Stimulated activated naive B cell treated with anti-CD40 and anti-IgM and Interleukin-4, amounts not matched to agents 10 μg/mL and 1 μg/mL and 100 μg/mL, for 72 hours (primary cell): ENCODE results near the gene SERTAD1.
"Not testable (repeated sequence)": the region's sequence is repeated elsewhere in the genome, so short reads cannot be mapped to it uniquely, and the experiment has no call there.

ENCODE experiments used
- ATAC-seq, 2 donors: fragments of 150-1000 bp; cut with Tn5 transposase; replicated peaks; 2 replicates each; pipeline ENCODE4 v1.10.0; 2021; ENCODE audit warnings: moderate library complexity in 1 of 2
- DNase-seq: peaks from one replicate; pipeline ENCODE4 v3.0.0; 2021
- H3K27ac Mint-ChIP-seq: one replicate; pipeline ENCODE4 v1.8.0; 2022; ENCODE audit warnings: mild to moderate bottlenecking, mixed read lengths
- H3K27me3 Mint-ChIP-seq, 2 donors: one replicate each; pipeline ENCODE4 v1.8.0; 2022; ENCODE audit warnings: mixed read lengths in 2 of 2
- H3K36me3 Mint-ChIP-seq, 2 donors: one replicate each; pipeline ENCODE4 v1.8.0; 2022; ENCODE audit warnings: mixed read lengths in 2 of 2, mild to moderate bottlenecking in 1 of 2
- H3K4me1 Mint-ChIP-seq, 2 donors: one replicate each; pipeline ENCODE4 v1.8.0; 2022; ENCODE audit warnings: mixed read lengths in 2 of 2, mild to moderate bottlenecking in 1 of 2
- H3K4me3 Mint-ChIP-seq, 2 donors: one replicate each; pipeline ENCODE4 v1.8.0; 2022; ENCODE audit warnings: mild to moderate bottlenecking in 2 of 2, mixed read lengths in 2 of 2, moderate library complexity in 1 of 2
- H3K9me3 Mint-ChIP-seq, 2 donors: one replicate each; pipeline ENCODE4 v1.8.0; 2022; ENCODE audit warnings: mixed read lengths in 2 of 2, mild to moderate bottlenecking in 1 of 2

Gene SERTAD1

DNA sequence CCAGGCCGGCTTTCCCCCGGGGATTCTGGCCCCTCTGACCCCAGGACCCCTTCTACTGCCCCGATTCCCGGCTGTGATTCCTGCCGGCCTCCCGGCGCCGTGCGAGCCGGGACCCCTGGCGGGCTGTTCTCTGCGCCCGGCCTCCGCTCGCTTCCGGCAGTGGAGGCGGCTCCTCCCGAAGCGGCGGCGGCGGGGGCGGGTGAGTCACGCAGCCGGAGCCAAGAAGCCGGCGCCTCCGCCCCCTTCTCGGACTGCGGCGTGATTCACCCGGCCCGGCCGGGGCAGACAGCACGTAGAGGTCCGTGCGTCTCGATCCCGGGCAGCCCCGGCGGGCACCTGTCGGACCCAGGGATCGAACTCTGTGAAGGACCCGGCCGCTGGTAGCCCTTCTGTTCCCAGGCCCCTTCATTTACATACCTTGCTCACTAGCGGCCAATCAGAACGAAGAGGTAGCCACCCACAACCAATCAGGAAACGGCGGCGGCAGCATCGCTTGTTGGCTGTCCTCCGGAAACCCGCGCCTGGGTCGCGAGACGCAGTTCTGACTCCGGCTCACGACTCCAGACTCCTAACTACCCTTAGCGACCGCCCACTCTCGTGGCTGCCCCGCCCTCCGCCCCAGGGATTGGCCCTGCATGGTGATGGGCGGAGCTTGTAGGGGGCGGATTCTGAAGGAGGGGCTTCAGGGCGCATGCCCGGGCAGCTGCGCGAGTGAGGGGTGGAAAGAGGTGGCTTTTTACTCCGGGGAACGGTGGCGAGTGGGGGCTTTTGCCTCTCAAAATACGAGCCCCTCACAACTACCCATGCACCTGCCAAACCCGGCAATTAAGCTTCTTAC lies at the start of gene SERTAD1:
Gene SERTAD1 (minus strand): TSS at position 543 of the 838 bp plus-strand sequence. CDS start 2,446 bp downstream, outside the sequence.
- Mint-ChIP-seq H3K27me3 (no peaks in the 10 kb centered on the region), H3K4me1 (peaks cover 15 to 21% of the 10 kb centered on the region in 2 donors), H3K36me3 (peaks cover 6 to 7% of the 10 kb centered on the region in 2 donors), H3K9me3 (no peaks in the 10 kb centered on the region), H3K27ac (peak within 1 kb of the TSS; percentile 95), H3K4me3 (peak within 1 kb of the TSS; percentile 83 to 93)
- DNase-seq, result peak; percentile 100
- peak; percentile 89 to 91 for ATAC-seq

DNA sequence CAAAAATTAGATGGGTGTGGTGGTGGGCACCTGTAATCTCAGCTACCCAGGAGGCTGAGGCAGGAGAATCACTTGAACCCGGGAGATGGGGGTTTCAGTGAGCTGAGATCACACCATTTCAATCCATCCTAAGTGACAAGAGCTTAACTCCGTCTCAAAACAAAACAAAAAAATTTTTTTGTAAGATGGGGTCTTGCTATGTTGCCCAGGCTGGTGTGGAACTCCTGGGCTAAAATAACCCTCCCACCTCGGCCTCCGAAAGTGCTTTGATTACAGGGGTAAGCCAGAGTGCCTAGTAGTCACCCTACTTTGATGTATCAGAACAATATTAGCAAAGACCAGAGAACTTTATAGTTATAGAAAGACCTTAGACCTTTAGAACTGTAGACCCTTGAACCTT lies 48.9 kb upstream of the SERTAD1 start:
- no peaks in the 10 kb centered on the region for H3K4me1 Mint-ChIP-seq
- no peak overlapping the region for H3K27ac Mint-ChIP-seq
- DNase-seq (no peak), ATAC-seq (no peak)
- H3K9me3 Mint-ChIP-seq, result no peaks in the 10 kb centered on the region
- H3K4me3 Mint-ChIP-seq, result no peak overlapping the region
- no peaks in the 10 kb centered on the region for H3K36me3 Mint-ChIP-seq
- H3K27me3 Mint-ChIP-seq, result peaks cover 15 to 23% of the 10 kb centered on the region in 2 donors

DNA sequence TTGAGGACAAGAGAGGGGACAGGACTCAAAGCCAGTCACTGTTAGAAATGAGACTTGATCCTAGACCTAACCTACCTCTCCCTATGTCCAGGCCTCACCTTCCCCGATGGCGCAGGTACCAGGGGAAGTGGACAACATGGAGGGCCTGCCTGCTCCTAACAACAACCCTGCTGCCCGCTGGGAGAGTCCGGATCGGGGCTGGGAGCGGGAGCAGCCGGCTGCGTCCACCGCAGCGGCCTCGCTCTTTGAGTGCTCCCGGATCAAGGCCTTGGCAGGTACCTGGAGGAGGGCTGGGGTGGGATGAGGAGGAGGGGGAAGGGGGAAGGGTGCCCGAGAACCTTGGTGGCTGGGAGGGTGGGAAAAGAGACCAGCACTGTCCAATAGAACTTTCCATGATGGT lies 46.7 kb upstream of the SERTAD1 start:
- peaks cover under 1 to 5% of the 10 kb centered on the region in 2 donors for H3K4me1 Mint-ChIP-seq
- ATAC-seq, result no peak
- peaks cover 15 to 17% of the 10 kb centered on the region in 2 donors for H3K27me3 Mint-ChIP-seq
- H3K4me3 Mint-ChIP-seq, result no peak overlapping the region
- H3K36me3 Mint-ChIP-seq, result no peaks in the 10 kb centered on the region
- no peaks in the 10 kb centered on the region for H3K9me3 Mint-ChIP-seq
- DNase-seq, result no peak
- no peak overlapping the region for H3K27ac Mint-ChIP-seq

- ATAC-seq (no peak), DNase-seq (no peak)
- Mint-ChIP-seq H3K27me3 (peaks cover 21 to 22% of the 10 kb centered on the region in 2 donors), H3K4me1 (peaks cover 8 to 12% of the 10 kb centered on the region in 2 donors), H3K36me3 (peaks cover 5 to 6% of the 10 kb centered on the region in 2 donors), H3K9me3 (no peaks in the 10 kb centered on the region), H3K27ac (no peak overlapping the region), H3K4me3 (no peak overlapping the region)
Observed at GRCh38 chr19:40471111-40471510, 45.3 kb upstream of the SERTAD1 start.

GRCh38 chr19:40469011-40469410 lies 43.2 kb upstream of the SERTAD1 start:
- no peak for DNase-seq
- H3K27ac Mint-ChIP-seq, result no peak overlapping the region

GRCh38 chr19:40466985-40467734 lies 41.4 kb upstream of the SERTAD1 start, which contains the start of gene SPTBN4:
TSS of gene SPTBN4 (plus strand) at chr19:40467001. CDS start at chr19:40472622, 5,621 bp downstream.
- Mint-ChIP-seq H3K27ac (peak within 1 kb of the TSS; percentile 93), H3K27me3 (peaks cover 22 to 25% of the 10 kb centered on the region in 2 donors), H3K4me3 (peak within 1 kb of the TSS; percentile 82 to 97), H3K9me3 (no peaks in the 10 kb centered on the region), H3K36me3 (peaks cover 5 to 6% of the 10 kb centered on the region in 2 donors), H3K4me1 (peaks cover 21 to 32% of the 10 kb centered on the region in 2 donors)
- ATAC-seq, result no peak
- no peak for DNase-seq

More at GRCh38 chr19:40469011-40469410, 43.2 kb upstream of the SERTAD1 start:
- peaks cover 5 to 6% of the 10 kb centered on the region in 2 donors for H3K36me3 Mint-ChIP-seq
- H3K4me3 Mint-ChIP-seq, result no peak overlapping the region
- peaks cover 22 to 25% of the 10 kb centered on the region in 2 donors for H3K27me3 Mint-ChIP-seq
- no peaks in the 10 kb centered on the region for H3K9me3 Mint-ChIP-seq
- peaks cover 19 to 32% of the 10 kb centered on the region in 2 donors for H3K4me1 Mint-ChIP-seq
- no peak for ATAC-seq

DNA sequence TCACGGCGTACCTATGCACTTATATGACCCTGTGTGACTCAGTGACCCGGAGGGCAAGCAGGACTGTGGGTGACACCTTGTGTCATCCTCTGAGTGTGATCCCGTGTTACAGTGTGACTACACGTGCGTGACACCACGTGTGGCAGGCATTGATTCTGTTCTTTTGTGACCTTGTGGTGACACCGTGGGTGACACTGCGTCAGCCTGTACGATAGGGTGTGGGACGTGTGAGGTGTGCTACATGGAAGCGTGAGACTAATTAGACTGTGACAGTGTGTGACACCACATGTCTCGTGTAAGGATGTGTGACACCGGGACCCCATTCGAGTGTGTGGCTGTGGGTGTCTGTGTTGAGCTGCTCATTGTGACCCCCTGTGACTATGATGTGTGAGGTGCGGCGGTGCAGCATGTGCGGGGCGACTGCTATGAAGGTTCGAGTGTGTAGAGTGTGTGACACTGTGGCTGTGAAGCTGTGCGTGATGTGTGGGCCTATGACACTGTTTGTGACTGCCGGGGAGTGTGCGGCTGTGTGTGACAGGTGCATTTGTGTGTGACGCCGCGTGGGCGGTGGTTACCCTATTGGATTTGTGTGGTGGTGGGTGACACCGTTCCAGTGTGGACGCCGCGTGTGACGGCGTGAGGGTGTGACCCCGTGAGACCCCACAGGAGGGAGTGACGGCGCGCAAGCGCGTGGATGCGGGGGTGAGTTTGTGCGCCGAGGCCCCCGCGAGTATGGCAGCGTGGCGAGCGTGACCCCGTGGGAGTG lies 40.6 kb upstream of the SERTAD1 start:
- peak overlapping the region; percentile 93 for H3K27ac Mint-ChIP-seq
- peaks cover 5 to 6% of the 10 kb centered on the region in 2 donors for H3K36me3 Mint-ChIP-seq
- DNase-seq (peak; percentile 55), ATAC-seq (peak; percentile 45 to 50)
- peak overlapping the region; percentile 82 to 97 for H3K4me3 Mint-ChIP-seq
- H3K4me1 Mint-ChIP-seq, result peaks cover 25 to 39% of the 10 kb centered on the region in 2 donors
- H3K27me3 Mint-ChIP-seq, result peaks cover 22 to 25% of the 10 kb centered on the region in 2 donors
- H3K9me3 Mint-ChIP-seq, result no peaks in the 10 kb centered on the region

- Mint-ChIP-seq H3K4me1 (peaks cover 29 to 45% of the 10 kb centered on the region in 2 donors), H3K27me3 (peaks cover 19 to 20% of the 10 kb centered on the region in 2 donors), H3K36me3 (peaks cover 6 to 7% of the 10 kb centered on the region in 2 donors), H3K27ac (peak within 1 kb of the TSS; percentile 93), H3K4me3 (peak within 1 kb of the TSS; percentile 82 to 97), H3K9me3 (no peaks in the 10 kb centered on the region)
- ATAC-seq (peak; percentile 82 to 88), DNase-seq (peak; percentile 98)
Observed at GRCh38 chr19:40465557-40466218, 39.9 kb upstream of the SERTAD1 start, which contains the start of gene BLVRB. TSS of gene BLVRB (minus strand) at chr19:40465745. CDS start at chr19:40465688, 57 bp downstream.

DNA sequence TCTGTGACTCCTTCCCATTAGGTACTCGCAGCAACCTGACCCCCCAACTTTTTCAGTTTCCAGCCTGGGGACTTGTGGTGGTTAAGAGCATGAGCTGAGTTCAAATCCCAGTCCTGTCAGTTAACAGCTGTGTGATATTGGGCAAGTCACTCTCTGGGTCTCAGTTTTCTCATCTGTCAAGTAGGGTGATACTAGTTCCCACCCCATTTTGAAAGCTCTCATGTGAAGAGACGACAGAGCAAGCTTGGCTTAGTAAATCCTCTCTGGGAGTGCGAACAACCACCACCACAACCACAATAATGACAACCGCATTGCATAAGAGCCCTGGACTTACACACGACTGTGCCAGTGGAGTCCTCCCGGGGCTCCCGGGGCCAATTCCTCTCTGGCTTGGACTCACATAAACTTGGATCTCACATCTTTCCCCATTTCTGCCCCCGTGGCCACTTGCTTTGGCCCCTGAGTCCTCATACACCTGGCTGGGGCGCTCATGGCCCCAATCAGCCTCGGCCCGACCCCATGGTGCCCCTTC lies 39.3 kb upstream of the SERTAD1 start:
- Mint-ChIP-seq H3K4me3 (peak overlapping the region; percentile 82 to 97), H3K27ac (peak overlapping the region; percentile 93), H3K36me3 (peaks cover 6 to 7% of the 10 kb centered on the region in 2 donors), H3K9me3 (no peaks in the 10 kb centered on the region), H3K4me1 (peaks cover 29 to 45% of the 10 kb centered on the region in 2 donors), H3K27me3 (peaks cover 16 to 19% of the 10 kb centered on the region in 2 donors)
- DNase-seq, result peak; percentile 9
- ATAC-seq, result no peak

GRCh38 chr19:40464059-40465024 lies 38.5 kb upstream of the SERTAD1 start:
- ATAC-seq (no peak), DNase-seq (peak; percentile 51)
- peaks cover 6 to 7% of the 10 kb centered on the region in 2 donors for H3K36me3 Mint-ChIP-seq
- no peaks in the 10 kb centered on the region for H3K9me3 Mint-ChIP-seq
- H3K27me3 Mint-ChIP-seq, result peaks cover 16 to 19% of the 10 kb centered on the region in 2 donors
- peak overlapping the region; percentile 82 to 97 for H3K4me3 Mint-ChIP-seq
- no peak overlapping the region for H3K27ac Mint-ChIP-seq
- peaks cover 29 to 45% of the 10 kb centered on the region in 2 donors for H3K4me1 Mint-ChIP-seq

GRCh38 chr19:40463587-40464037 lies 37.8 kb upstream of the SERTAD1 start:
- H3K4me1 Mint-ChIP-seq, result peaks cover 29 to 42% of the 10 kb centered on the region in 2 donors
- H3K27me3 Mint-ChIP-seq, result peaks cover 14 to 16% of the 10 kb centered on the region in 2 donors
- not testable (repeated sequence) for ATAC-seq, DNase-seq, H3K4me3 Mint-ChIP-seq, H3K27ac Mint-ChIP-seq, H3K9me3 Mint-ChIP-seq, H3K36me3 Mint-ChIP-seq

DNA sequence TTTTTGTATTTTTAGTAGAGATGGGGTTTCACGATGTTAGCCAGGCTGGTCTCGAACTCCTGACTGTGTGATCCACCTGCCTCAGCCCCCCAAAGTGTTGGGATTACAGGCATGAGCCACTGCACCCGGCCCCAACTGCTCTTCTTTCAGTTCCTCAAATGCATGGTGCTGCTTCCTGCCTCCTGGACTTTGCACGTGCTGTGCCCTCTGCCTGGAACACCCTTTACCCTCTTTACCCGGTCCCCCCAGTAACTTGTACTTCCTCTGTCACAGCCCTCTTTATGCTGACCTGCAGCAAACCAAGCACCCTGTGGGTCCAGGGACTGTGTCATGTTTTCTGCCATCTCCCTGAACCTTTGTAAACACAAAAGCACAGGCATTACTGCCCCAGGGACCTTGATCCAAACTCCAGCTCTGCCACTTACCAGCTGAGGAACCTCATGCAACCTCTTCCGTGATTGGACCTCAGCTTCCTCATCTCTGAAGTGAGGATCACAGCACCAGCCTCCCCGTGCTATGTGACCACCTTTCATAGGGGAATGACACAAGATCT lies 36.0 kb upstream of the SERTAD1 start:
- H3K4me3 Mint-ChIP-seq, result peak overlapping the region in 1 of 2 donors; percentile 5

More for the DNA sequence above, 36.0 kb upstream of the SERTAD1 start:
- peaks cover 6 to 7% of the 10 kb centered on the region in 2 donors for H3K36me3 Mint-ChIP-seq
- no peak for ATAC-seq
- peaks cover 8 to 9% of the 10 kb centered on the region in 2 donors for H3K27me3 Mint-ChIP-seq
- H3K27ac Mint-ChIP-seq, result peak overlapping the region; percentile 42
- peaks cover 28 to 39% of the 10 kb centered on the region in 2 donors for H3K4me1 Mint-ChIP-seq
- no peaks in the 10 kb centered on the region for H3K9me3 Mint-ChIP-seq
- peak; percentile 24 for DNase-seq
